ENCODE measurements around the gene TIPARP.
"Not testable (repeated sequence)": the region's sequence is repeated elsewhere in the genome, so short reads cannot be mapped to it uniquely, and the experiment has no call there.

The TIPARP gene

DNA sequence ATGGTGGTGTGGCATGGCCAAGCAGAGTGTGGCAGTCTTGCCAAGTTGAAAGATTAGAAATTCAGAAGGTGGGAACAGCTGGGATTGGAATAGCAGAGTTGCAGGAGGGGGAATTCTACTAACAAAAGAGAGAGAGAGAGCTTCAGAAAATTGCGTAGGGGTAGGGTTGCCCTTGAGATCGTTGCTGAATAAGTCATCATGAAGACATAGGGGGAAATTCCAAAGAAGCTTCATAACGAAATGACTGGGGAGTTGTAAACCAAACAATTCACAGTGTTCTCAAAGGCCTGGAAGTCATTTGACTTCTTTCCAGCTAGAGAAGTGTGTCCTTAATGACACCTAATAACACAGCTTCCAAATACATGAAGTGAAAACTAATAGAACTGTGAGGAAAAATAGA is 26.3 kb upstream of the TIPARP start:
- TF ChIP-seq, protein P1, sequence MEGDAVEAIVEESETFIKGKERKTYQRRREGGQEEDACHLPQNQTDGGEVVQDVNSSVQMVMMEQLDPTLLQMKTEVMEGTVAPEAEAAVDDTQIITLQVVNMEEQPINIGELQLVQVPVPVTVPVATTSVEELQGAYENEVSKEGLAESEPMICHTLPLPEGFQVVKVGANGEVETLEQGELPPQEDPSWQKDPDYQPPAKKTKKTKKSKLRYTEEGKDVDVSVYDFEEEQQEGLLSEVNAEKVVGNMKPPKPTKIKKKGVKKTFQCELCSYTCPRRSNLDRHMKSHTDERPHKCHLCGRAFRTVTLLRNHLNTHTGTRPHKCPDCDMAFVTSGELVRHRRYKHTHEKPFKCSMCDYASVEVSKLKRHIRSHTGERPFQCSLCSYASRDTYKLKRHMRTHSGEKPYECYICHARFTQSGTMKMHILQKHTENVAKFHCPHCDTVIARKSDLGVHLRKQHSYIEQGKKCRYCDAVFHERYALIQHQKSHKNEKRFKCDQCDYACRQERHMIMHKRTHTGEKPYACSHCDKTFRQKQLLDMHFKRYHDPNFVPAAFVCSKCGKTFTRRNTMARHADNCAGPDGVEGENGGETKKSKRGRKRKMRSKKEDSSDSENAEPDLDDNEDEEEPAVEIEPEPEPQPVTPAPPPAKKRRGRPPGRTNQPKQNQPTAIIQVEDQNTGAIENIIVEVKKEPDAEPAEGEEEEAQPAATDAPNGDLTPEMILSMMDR (conservative IDR thresholded peaks at IDR 0.05; ENCODE audit: low read length): no peak
- no peak overlapping the region for H3K4me3 ChIP-seq (ENCODE audit: low read length)
- DNase-seq (ENCODE audit: low read depth): peak; percentile 58

DNA sequence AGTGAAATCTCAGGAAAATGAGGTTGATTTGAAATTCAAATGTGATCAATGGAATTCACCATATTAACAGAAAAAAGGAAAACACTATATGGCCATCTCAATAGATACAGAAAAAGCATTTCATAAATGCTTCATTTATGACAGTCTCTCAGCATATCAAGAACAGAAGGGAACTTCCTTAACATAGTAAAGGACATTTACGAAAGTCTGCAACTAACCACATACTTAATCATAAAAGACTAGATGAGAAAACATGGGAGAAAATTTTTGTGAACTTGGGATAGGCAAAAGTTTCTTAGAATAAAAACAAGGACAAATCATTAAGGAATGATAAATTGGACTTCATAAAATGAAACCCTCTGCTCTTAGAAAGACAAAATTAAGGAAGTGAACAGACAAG is 24.7 kb upstream of the TIPARP start:
- H3K4me3 ChIP-seq (ENCODE audit: low read length): no peak overlapping the region
- TF ChIP-seq, protein P1 (conservative IDR thresholded peaks at IDR 0.05; ENCODE audit: low read length): no peak
- no peak for DNase-seq (ENCODE audit: low read depth)

DNA sequence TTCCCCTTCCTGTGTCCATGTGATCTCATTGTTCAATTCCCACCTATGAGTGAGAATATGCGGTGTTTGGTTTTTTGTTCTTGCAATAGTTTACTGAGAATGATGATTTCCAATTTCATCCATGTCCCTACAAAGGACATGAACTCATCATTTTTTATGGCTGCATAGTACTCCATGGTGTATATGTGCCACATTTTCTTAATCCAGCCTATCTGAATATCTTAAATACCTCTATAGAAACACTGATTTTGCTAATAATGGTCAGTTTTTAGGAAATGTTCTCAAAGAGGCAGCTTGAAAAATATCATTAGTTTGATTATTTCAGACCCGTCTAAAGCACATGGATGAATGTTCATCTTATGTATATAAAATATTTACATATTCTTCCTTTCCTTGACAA is 21.7 kb upstream of the TIPARP start:
- H3K4me3 ChIP-seq (ENCODE audit: low read length); DNase-seq (ENCODE audit: low read depth): not testable (repeated sequence)

DNA sequence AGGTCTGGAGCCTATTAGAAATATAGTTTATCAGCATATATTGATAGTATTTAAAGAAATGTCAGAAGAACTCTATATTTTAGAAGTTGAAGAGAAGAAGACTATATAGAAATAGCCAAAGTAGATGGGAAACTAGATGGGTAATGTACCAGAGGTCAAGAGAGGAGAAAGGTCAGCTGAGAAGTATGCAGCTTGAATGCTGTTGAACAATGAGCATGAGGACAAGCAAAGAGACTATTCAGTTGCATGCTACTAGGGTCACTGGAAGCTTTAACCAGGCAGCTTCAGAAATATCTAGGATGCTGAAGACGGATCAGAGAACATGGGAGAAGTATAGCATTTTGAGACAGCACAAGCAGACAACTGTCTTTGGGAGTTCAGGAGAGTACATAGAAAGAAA is 19.6 kb upstream of the TIPARP start:
- TF ChIP-seq, protein P1 (conservative IDR thresholded peaks at IDR 0.05; ENCODE audit: low read length): no peak
- DNase-seq (ENCODE audit: low read depth): no peak
- H3K4me3 ChIP-seq (ENCODE audit: low read length): no peak overlapping the region

DNA sequence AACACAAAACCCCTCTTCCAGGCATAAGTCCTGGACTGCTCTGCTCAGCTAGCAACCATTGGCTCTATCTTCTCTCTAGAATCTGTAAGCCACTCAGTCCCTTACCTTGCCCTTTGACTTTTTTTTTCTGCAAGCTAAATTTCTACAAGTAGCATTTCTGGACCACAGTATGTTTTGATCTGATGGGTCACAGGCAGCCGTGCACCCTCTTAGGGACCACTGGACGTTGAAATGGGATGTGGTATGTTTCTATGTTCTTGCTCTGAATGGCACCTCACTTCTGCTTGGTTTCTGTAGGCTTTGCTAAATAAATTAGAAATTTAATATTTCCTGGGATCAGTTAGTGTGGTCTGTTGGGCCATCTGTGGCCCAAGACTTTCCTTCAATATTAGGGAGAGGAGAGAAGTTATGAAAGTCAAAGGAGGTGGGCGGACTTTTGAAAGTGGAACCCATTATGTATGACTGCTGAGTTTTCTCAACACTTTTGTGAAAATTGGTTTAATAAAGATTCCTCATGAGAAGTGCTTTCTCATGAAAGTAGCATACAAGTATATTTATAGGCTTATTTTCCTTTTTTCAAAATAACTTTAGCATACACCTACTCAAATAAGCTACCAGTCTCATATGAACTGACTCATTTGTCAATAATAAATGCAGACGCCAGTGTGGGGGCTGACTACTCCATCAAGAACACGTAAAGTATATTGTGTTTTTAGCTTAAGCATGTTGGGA is 18.4 kb upstream of the TIPARP start:
- no peak for DNase-seq (ENCODE audit: low read depth)
- TF ChIP-seq, protein P1 (conservative IDR thresholded peaks at IDR 0.05; ENCODE audit: low read length): no peak
- H3K4me3 ChIP-seq (ENCODE audit: low read length): no peak overlapping the region

DNA sequence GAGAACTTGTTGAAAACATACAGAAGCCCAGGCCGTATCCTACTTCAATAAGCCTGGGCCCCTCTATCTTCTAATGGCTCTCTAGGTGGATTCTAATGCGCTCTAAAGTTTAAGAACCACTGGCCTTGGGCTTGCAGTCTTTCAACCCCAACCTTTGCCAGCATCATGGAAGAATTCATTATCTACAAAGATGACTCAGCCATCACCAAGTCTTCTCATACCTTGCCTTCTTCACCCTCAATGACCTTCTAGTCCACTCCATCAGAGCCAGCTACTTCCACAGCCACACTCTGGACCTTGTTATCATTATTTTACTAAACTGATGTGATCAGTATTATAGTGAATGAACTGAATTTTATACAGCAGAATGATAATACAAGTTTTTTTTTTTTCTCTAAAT is 16.9 kb upstream of the TIPARP start:
- DNase-seq (ENCODE audit: low read depth): no peak
- H3K4me3 ChIP-seq (ENCODE audit: low read length): no peak overlapping the region
- TF ChIP-seq, protein P1 (conservative IDR thresholded peaks at IDR 0.05; ENCODE audit: low read length): no peak

DNA sequence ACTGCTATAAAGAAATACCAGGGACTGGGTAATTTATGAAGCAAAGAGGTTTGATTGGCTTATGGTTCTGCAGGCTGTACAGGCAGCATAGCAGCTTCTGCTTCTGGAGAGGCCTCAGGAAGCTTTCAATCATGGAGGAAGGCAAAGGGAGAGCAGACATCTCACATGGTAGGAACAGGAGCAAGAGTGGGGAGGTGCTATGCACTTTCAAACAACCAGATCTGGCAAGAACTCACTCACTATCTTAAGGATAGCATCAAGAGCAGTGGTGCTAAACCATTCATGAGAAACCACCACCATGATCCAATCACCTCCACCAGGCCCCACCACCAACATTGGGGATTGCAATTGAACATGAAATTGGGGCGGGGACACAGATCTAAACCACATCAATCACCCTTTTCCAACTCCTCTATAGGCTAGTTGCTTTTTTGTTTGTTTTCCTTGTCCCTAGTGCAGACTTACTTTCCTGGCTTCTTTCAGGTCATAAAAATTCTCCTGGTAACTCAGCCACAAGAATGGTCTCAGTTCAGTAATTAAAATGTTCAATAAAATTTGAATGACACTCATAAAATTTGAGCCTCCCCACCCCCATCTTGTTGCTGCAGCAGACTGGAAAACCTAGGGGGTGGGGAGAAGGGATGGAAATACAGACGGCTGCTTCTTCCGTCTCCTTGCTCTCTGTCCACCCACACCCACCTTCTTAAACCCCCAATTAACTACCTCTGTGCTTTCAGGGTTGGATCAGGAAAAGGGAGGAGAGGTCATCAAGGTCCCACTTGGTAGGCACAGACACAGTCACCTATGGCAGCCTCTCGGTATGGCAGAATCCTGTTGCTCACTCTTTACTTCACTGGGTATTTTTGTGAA is 16.3 kb upstream of the TIPARP start:
- H3K4me3 ChIP-seq (ENCODE audit: low read length): no peak overlapping the region
- TF ChIP-seq, protein P1 (conservative IDR thresholded peaks at IDR 0.05; ENCODE audit: low read length): no peak
- no peak for DNase-seq (ENCODE audit: low read depth)

Measured in AG10803 (cell line).